Anterior cingulate cortex (tissue), 58 donors: ENCODE results near the gene GRIN2B.

Experiments
- DNase-seq, 58 donors: peaks; one replicate each; lab custom pipeline; 2025; lab: John Stamatoyannopoulos, UW

Gene GRIN2B

DNA sequence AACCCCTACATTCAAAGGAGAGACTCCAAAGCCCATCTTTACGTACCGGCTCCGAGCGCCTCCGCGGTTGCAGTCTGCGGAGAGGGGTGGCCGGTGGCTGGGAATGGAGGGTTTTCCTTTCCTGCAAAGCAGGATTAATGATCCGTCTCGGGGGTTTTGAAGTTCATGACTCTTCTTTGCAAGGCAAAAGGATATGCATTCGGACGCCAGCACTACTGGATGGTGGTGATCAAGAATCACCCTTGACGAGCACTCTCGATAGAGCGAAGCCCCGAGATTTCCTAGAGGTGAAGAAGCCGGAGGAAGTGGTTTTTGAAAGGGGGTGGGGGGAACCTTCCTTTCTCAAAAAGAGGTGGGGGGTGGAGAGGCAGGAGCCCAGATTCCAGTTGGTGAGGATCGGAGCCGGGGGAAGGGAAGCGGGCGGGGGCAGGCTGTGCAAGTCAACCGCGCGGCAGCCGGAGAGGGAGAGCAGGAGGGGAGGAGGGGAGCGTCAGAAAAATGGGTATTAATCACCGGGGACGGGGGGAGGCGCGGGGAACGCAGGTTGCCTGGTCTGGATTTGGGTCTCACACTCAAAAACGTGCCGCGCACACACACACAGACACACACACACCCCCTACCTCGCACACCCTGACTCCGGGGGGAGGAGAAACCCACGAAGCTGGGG lies at the start of gene GRIN2B:
Gene GRIN2B, minus strand, starts transcription at position 307 of the 667 bp plus-strand sequence. CDS start 115,394 bp downstream, outside the sequence.
- peak in 28 of 58 donors; percentile 6 to 73 (median 38) for DNase-seq

DNA sequence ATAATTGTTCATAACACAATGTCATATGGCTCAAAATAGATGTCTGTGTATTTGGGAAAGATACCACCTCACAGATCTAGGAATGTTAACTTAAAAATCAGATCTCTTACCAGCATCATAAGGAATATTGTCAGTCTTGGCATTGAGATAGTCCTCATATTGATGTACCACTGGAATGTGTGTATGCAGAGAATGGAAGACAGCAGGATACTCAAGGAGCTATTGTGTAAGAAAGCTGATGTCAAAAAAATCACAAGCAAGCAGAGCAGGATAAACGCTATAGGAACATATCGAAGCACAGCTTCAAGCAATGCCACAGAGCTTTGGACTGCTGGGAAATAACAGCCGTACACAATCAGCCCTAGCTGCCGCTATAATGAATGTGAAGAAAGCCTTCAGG lies 45.1 kb upstream of the GRIN2B start:
- DNase-seq: no peak

DNA sequence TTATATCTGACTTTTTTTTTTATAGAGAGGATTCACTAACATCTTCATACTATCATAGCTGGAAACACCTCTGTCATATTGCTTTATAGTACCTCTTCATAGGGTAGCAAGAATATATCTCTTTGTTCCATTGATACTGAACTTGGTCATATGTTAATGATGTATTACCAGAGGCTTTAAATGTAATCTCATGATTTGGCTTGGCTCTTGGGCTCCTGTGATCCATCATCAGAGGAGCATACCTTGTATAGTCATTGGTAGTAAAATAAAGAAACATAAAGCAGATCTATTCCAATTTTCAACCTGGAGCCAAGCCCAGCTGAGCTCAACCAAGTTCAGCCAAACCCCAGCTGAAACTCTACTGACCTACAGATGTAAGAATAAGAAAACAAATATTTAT lies 43.2 kb upstream of the GRIN2B start:
- no peak for DNase-seq

DNA sequence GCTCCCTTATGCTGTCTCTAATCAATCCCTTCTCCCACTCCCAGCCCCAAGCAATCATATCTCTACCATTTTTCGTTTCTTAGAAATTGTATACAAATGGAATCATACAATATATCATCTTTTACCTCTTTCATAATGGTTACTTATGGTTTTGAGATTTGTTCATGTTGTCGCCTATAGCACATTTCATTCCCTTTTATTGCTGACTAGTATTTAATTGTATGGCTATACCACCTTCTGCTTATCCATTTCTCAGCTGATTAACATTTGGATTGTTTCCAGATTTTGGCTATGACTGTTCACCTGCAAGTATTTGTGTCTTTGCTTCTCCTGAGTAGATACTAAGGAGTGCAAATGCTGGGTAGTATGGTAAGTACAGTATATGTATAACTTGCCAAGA lies 36.7 kb upstream of the GRIN2B start:
- no peak for DNase-seq

DNA sequence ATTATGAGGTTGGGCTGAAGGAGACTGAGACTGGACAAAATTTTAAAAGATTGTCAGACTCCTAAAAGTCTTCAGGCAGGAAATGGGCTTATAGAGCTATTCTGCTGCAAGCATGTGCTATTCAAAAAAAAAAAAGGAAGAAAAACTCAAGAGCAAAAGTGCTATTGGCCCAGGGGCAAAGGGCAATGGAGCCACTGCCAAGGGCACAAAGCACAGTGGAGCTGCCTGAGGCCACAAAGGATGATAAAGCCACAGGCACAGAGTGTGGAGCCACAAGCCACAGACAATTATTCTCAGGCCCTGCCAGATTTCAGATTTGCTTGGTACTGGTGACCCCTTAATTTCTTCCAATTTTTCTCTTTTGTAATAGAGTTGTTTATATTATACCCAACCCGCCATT lies 29.6 kb upstream of the GRIN2B start:
- no peak for DNase-seq

DNA sequence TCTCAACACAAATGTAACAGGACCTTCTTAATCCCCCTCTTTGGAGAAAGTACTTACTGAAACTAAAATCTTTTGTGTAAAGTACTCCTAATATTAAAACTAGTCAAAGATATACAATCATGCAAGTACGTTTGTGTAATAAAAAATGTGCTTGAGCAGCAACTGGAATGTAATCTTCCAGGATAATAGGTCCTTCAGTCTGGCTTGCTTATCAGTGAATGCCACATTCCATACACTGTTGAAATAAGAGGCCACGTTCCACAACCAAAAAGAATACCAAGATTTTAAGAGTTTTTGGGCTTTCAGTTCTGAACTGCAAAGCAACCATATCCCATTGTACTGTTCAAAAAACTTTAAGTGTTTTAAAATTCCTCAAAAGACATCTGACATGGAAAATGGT lies 26.2 kb upstream of the GRIN2B start:
- no peak for DNase-seq

DNA sequence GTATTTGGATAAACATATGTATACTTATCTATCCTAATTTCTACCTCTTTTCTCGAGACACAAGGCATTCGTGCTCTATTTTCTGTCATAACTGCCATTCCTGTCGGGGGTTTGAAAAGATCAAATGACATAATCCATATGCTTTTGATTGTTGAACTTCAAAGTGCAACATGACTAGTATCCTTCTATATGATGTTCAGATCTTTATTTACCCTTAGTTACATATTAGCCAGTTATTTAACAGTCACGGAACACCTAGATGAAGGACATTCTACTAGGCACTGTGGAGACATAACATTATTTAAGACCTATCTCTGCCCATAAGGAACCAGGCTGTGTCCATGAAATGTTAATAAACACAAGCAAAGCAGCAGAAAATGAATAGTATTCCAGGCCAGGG lies 11.2 kb upstream of the GRIN2B start:
- no peak for DNase-seq

DNA sequence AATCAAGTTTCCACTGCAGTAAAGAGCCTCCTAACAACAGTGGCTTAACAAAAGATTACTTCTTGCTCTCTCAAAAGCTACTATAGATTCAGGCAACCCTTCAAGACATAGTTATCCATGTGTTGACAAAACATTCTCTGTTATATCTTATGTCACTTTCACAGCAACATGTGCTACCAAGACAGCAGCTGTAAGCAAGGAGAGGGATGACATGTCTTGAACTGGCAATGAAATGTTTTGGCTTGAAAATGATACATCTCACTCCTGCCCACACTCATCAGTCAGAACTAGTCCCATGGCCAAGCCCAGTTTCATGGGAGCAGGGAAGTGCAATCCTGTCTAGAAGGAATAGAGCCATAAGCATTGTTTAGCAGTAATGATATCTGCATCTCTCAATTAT lies 10.7 kb upstream of the GRIN2B start:
- DNase-seq: no peak

DNA sequence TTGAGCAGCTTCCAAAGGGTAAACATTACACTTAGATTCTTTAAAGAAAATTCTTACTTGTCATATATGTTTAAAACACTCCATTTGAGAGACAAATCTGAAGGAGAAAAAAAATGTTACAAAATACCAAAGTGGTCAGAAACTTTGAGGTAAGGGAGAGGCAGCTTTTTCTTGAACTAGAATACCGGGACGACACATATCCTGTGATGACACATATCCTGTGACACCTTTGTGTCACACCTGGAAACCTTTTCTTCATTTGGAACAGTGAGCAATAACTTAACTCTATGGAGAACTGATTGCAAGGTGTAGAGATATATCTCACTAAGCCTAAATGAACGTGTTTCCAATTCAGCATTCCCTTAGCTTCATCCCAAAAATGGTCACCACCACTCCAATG lies 4.6 kb upstream of the GRIN2B start:
- no peak for DNase-seq

DNA sequence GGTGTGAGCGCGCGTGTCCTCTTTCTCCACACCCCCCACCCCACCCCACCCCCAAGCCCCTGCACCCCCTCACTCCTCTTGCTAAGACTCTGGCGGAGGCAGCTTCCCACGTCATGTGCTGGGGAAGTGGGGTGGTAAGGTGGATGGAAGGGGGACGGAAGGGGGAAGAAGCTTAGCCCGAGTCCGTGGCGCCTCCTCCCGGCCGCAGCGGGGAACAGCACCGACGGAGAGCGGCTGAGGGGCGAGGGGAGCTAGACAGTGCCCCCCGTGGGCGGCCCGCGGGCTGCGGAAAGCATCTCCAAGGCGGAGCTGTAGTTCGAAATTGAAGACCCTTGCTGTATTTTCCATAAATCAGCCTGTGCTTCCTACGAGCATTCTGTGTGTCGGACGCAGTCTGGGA lies 588 bp upstream of the GRIN2B start:
- DNase-seq: peak in 8 of 58 donors; percentile 18 to 45 (median 24)

DNA sequence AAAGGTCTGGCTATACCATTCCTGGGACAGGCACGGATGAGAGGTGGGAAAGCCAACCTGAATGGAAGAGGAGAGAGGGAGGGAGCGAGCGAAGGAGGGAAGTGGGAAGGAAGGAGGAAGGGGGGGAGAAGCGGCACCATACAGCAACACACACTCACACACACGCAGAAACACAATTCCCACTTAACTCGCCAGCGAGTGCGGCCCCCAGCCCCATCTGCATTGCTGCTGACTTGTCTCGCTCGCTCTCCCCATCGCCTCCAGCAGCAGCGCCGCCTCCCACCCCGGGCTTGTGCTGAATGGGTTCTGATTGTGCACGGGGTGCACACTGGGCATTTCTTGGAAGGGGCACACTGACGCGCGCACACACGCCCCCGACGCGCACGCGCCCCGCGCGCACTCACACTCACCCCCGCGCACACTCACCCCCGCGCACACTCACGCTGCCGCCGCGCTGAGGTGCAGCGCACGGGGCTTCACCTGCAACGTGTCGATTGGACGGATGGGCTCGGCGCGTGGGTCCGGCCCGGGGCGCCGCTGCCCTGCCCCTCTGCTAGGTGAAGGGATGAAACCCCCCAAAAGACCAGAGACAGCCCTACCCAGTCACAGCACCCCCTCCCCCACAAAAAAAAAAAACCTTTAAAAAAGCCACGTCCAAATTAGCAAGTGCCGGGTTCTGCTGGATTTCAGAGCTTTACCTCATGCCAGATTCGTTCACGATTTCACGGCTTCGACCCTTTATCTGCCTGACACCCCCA lies 685 bp downstream of the GRIN2B start:
- peak in 37 of 58 donors; percentile 6 to 65 (median 37) for DNase-seq

DNA sequence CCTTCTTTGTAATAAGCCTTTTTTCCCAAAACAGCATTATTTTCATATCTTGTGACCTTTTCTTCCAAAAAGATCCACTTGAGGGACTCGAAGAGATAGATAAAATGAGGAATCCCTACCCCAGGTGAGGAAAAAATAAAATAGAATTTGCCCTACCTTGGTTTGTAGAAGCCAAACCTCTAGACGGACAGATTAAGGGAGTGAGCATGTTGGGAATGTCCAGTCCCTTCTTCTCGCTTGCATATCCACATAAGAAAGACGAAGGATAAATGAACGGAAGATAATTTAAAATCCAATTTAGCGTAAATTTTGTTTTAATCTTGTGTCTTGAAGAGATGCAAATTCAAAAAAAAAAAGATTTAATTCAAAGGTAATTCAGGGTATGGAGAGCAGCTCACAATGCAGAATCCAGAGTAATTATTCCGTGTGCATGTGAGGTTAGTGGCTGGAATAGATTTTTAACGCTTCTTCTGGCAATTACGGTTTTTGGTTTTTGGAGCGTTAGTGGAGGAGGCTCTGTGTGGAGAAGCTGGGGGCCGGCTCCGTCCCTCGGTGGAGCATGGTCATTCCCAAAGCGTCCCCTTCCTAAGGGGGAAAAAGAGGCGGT lies 1.5 kb downstream of the GRIN2B start:
- no peak for DNase-seq

DNA sequence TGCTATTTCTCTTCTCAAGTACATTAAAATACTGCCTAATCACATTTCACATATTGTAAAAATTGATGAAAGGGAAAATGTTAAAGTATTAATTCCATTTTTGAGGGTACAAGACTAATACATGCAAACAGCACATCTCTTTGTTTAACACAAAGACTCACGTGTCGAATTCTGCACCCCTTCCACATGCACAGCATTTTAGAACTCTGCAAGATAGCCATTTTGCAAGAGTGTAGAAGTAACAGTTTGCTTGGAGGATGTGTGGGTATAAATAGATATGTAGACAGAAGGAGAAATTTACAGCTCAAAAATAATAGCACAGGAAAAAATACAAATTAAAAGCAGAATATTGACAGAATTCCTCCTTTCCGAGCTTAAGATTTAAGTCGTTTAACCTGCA lies 2.5 kb downstream of the GRIN2B start:
- no peak for DNase-seq

DNA sequence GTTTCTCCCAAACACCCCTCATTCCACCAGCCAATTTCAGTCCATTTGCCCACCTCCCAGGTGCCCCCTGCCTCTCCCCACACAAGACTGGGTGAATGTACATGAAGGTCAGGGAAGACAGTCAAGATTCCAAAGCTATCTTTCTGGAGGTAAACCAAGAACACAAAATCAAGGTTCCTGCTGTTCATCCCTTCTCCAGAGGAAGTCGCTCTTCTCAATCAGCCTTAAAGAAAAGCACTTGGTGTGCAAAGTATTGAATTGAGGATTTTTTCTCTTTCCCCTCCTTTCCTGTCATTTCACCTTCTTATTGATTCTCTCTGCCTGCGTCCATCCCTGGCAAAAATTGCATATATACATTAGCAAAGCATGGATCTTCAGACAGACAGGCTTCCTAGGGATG lies 4.5 kb downstream of the GRIN2B start:
- DNase-seq: no peak

DNA sequence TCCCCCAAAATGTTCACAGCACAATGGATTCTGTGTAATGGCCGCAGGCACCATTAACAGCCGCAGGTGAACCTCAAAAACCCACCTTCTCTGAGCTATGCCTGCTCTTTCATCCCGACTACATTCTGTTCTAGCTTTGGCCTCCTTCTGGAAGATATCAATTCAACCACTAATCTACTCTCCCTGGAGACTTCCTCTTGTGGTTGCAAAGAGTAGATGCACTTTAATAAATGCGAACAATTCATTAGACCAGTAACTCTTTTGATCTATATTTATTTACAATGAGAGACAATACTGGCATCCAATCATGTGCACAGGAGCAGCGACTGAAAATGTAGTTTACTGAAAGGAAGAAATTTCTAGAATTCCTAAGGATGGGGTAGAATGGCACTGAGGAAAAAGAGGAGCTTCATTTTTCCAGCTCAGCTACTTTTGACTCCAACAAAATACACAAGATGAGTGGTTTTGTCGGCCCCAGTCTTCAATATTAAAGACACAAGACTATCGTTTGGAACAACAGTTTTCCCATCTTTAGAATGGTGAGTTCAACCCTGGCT lies 5.3 kb downstream of the GRIN2B start:
- DNase-seq: no peak

DNA sequence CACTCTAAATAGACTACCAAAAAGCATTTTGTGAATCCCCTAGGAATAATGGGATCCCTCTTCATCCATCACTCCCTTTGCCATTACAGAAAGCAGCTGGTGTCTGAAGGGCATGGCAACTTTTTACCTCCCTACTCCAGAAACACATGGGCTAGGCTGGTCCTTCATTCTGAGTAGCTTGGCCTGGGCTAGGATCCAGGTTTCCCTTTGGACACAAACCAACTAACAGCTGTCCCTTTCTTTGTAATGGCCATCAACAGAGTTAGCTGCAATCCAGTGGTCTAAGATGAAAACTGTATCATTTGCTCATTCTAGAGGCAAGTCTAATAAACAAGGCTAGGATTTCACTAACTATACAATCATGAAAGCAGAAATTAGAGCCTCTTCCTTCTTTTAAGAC lies 7.4 kb downstream of the GRIN2B start:
- peak in 1 of 58 donors; percentile 2 for DNase-seq

DNA sequence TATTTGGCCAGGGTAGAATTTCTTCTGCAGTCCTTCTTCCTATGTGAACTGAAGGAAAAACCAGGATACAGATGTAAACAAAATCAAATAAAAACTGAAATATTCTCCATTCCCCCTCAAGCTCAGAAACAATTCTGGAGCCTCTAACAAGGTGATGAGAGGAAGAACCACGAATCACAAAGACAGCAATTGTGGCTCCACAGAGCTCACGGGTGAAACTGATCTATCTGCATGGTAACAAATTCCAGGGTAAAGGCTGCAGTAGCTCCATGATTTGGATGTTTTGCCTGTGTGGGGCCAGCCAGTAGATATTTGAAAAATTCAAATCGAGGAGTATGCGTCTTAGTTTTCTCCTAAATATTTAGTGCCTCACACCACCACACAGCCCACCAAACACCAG lies 10.6 kb downstream of the GRIN2B start:
- no peak for DNase-seq

DNA sequence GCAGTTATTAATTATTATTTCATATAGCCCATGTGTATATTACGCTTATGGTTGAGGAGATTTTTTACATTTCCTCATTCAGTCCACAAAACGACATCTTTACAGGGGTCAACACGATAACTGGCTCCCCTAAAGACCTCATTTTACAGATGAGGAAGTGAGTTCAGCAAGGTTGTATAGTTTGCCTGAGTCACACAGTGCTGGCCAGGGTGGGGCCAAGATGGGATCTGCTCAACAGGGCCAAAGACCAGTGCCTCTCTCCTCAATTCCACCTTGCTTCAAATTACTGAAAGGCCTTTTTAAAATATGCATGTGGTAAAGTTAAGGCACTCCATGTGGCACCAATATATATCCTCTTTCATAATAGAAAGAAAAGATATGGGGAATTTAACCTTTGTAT lies 13.1 kb downstream of the GRIN2B start:
- DNase-seq: no peak

DNA sequence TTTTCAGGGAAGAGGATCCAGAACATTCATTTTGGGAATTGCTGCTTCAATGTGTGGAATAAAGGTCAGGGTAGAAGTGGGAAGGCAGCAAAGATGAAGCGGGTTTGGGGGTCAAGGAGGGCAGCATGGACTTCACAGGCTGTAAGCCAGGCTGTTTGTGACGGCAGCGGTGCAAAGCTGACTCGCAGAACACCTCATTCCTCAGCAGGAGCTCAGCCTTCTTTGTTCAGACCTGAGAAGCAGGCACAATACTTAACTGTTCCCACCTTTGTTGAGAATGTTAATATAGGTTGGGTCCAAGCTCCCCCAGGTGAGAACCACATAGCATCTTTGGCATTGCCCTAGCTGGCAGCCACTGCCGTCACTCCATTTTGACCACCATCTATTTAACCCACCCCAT lies 16.7 kb downstream of the GRIN2B start:
- DNase-seq: no peak

DNA sequence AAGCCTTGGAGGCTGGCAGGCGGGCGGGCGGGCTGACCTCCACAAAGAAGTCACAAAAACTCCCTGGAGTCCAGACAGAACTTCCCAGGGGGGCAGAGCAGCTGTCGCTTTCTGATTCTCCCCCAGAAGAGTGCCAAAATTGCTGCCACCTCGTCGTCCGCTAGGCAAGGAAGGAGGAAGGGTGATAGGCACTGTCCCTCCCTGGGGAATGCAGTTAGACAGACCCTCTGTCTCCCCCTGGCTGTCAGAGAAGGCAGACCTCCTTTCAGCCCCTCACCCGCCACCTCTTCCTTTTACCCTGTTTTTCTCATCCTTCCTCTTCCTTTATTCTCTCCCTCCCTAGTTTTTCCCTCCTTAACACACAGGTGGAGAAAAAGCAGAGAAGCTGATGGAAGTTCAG lies 18.7 kb downstream of the GRIN2B start:
- DNase-seq: peak in 6 of 58 donors; percentile 4 to 29 (median 26)

DNA sequence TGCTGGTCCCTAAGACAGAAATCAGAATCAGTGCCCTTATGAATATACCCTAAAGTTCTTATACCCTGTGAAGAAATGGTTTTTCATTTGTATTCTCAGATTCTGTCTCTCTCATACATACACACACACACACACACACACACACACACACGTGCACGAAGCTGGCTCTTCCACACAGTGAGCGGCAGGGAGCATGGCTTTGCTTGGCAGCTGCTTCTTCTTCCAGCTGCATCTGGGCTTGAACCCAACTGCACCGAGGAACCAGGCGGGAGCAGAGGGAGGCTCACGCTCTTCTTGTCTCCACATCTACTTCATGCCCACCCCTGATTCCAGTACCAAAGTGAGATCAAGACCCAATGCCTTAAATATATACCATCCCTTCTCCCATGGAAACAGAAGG lies 19.4 kb downstream of the GRIN2B start:
- DNase-seq: peak in 28 of 58 donors; percentile 5 to 49 (median 20)
